Activated CD8-positive, alpha-beta memory T cell treated with anti-CD3 and anti-CD28 coated beads, Interleukin-2, amount 50 U/mL, for 1 hour (primary cell): ENCODE data around the gene COPB1.

Experiments used
- DNase-seq: peaks from one replicate; pipeline ENCODE4 v3.0.0-alpha.2; 2020; ENCODE audit errors: extremely low read depth

COPB1 gene

DNA sequence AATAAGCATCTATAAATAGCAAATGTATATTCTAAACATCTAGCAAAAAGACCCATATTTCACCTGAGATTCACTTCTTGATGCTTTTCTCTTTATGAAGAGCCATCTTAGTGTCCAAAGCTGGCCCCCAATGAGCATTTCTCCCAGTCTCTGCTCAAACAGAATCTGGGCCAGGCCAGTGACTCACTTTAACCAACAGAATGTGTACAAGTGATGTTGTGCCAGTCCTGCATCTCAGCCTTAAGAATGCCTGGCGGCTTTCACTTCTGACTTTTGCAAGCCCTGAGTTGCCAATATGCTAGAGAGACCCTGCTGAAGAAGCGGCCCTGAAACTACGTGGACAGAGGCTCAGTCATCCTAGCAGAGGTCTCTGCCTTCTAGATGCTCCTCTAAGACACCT, 6.9 kb upstream of the COPB1 start:
- no peak for DNase-seq

GRCh38 chr11:14503023-14503422, 3.4 kb upstream of the COPB1 start:
- DNase-seq: no peak

DNA sequence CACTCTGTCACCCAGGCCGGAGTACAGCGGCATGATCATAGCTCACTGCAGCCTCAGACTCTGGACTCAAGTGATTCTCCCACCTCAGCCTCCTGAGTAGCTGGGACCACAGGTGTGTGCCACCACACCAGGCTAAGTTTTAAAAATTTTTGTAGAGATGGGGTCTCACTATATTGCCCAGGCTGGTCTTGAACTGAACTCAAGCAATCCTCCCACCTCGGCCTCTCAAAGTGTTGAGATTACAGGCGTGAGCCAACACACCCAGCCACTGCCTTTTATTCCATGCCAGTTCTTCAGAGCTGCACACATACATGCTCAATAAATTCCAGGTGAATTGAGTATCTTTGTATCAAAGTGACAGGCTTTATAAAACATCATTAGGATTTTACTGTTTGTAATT, 2.4 kb upstream of the COPB1 start:
- no peak for DNase-seq

- no peak for DNase-seq
These were observed 605 bp upstream of the COPB1 start for GRCh38 chr11:14500181-14500651.

DNA sequence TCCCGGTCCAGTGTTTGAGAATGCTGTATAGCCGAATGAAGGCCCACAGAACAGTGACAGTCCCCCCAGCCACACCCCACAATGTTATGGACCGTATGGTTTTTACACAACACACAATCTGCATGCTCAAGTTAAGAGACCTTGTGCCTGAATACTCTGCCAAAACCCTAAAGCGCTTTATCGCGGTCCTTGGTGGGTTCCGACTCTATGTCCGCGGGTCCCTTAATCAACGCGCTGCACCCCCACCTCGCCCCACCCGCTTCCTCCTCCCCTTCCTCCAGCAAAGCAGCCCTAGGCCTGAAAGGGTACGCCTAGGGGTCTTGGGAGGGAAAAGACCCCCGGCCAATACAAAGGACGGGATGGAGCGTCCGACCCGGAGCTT, 442 bp downstream of the COPB1 start:
- DNase-seq: no peak

DNA sequence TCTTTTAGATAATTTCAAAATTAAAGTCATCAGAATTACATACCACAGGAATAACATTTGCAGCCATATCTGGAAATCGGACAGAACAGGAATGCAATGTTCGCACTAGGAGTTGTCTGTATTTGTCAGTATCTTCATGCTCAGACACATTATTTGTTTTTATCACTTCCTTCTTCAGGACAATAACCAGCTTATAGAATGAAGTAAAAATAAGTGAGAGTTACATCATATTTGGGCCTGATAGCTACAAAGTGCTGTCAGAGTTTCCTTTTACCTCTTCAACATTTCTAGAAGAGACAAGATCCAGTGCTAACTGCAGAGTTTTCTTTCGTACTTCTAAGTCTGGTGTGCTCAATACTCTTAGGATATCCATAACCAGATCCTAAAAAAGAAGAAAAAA, 18.9 kb downstream of the COPB1 start:
- DNase-seq: no peak

- DNase-seq: no peak
These were observed 28.5 kb downstream of the COPB1 start for GRCh38 chr11:14471127-14471526.

DNA sequence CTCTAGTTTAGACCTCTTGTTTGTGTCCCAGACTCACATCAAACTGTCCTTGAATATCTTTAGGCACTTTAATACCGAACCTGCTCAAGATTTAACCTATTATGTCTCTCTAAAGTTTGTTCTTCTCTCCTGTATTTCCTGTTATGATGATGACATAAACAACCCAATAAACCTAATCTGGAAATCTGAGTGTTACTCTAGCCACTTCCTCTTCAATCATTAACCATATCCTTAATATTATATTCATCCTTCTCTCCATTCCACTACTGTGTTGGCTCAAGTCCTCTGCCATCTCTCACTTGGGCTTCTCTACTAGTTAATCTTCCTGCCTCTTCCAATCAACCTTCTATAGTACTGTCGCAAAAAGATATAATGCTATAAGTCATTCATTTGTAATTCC, 36.0 kb downstream of the COPB1 start:
- no peak for DNase-seq

- DNase-seq: no peak
These were observed 39.5 kb downstream of the COPB1 start for GRCh38 chr11:14460147-14460546.

DNA sequence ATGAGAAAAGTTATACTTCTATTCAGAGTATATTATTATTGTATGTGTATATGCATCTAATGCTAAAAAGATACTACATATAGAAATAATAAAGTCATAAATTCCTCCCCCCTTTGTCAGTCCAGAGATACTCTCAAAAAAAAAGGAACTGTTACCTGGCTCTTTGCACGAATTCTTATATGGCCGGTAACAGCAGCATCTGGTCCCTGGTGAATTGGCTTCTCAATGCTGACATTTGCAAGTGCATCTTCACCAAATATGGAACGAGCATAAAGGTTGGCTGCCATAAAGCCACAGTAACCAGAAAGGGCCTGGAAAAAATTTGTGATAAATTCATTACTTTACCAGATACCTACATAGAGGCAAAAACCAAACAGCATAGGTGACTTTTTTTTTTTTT, 41.2 kb downstream of the COPB1 start:
- DNase-seq: no peak

DNA sequence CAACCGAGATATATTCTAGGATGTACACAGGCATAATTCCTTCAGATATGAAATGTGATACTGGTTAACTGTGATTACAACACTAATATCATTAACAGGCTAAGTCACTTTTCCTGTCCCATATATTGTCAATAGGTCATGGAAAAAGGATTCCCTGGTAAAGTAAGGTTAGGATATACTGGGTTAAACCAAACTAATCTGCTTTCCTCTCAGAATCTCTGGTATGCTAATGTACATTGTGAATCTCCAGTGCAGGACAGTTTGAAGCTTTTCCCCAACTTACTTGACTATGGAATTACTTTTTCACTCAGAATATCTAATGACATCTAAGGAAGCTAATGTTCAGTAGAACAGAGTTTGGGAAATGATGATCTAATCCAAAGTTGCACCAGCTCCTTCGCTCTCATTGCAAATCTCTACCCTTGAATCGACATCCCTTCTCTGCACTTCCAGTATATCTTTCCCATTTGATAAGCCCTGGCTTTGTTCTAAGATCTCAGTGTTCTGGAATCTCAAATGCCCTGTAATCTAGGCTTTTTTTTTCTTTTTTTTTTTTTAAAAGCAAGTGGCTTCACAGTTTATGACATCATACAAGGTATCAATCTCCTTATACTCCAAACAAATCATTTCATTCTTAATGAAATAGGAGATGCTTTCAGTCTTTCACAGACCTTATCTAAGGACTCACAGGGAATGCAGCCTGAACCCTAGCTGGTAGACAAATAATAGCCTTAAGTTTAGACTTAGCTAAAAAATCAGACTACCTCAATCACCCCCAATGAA, 43.8 kb downstream of the COPB1 start:
- DNase-seq: no peak

- no peak for DNase-seq
These were observed 44.6 kb downstream of the COPB1 start for GRCh38 chr11:14454861-14455632.

- DNase-seq: no peak
These were observed 47.8 kb downstream of the COPB1 start for GRCh38 chr11:14451825-14452224.

GRCh38 chr11:14449302-14449714, 50.3 kb downstream of the COPB1 start:
- no peak for DNase-seq

DNA sequence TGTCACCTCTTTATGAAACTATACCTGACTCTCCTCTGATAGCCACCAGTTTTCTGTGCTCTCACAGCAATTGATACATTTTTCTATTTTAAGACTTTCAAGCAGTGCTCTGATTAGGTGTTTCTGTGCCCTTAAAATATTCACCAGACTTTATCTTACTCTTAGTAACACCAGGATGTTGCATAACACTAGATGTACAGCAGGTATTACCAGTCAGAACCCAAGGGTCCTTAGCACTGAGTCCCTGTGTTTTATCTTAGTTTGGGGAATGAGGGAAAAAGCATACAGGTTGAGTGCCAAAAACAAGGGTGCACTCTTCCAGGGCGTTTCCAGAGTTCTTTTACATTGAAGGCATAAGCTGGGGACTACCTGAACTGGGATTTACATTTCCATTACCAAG, 51.4 kb downstream of the COPB1 start:
- DNase-seq: no peak

DNA sequence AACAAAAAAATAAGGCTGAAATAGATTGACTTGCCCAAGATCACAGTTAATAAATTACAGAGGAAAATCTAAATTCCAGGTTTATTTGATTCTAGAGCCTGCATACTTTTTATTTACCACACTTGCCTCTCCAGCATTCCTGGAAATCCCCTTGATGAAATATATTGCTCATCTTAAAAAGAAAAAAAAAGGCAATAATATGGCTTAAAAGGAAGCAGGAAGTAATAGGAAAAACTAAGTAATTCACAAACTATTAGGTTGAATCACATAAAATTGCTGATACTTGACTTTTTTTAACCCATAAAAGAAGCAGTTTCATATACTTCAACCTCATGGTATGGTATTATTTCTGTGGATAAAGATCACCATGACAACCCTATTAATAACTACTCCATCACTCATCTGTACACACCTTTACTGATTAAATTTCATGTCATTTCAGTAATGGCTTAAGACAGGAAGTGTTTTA, 52.9 kb downstream of the COPB1 start:
- DNase-seq: no peak

DNA sequence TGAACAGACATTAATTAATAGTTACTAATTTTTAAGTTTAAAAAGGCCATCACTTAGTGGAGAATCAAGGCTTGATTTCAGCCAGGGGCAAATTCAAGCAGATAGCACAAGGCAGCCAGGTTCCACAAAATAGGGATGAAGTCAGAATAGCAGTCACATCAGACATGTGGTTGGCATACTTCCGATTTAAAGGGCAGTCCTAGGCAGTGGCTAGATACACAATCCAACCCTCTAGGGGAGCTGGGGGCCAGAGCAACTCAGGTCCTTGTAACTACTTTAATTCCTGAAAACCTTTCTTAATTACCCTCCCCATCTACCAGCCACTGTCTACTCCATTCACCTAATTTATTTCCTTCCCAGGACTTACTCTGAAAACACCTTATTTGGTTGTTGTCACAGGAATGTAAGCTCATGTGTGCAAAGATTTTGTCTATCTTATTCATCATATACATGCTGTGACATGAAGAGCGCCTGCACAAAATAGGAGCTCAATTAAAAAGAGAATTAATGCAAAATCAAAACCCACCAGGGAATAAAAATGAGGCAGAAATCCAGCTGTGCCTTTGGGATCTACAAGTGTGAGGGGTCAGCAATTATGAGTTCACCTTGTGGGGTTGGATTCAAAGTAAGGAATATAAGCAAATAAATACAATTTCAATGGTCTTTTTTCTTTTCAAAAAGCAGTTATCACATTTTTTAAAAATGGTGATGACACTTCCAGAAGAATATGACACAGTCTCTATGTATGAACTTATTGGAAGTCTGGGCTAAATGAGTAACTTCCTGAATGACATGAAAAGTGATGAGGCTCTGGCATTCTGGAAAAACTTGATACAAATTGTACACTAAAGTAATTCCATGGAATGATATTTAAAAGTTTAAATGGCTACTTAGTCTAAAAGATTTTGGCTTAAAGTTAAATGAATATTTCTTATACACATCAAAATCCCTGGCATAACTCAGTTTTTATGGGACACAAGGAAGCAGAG, 53.8 kb downstream of the COPB1 start:
- DNase-seq: no peak

- DNase-seq: no peak
These were observed 55.0 kb downstream of the COPB1 start for GRCh38 chr11:14444441-14445189.

GRCh38 chr11:14443638-14444037, 56.0 kb downstream of the COPB1 start:
- no peak for DNase-seq

GRCh38 chr11:14435717-14436512, 63.7 kb downstream of the COPB1 start:
- DNase-seq: no peak
